GM21737 (cell line): ENCODE data around the gene TP53RK.

Experiments used
- ATAC-seq: cut with Tn5 transposase; IDR thresholded peaks from one replicate; pipeline ENCODE4 v1.9.1; 2021; ENCODE audit warnings: mild to moderate bottlenecking, moderate library complexity; ENCODE audit not compliant: unreplicated experiment

Gene TP53RK

DNA sequence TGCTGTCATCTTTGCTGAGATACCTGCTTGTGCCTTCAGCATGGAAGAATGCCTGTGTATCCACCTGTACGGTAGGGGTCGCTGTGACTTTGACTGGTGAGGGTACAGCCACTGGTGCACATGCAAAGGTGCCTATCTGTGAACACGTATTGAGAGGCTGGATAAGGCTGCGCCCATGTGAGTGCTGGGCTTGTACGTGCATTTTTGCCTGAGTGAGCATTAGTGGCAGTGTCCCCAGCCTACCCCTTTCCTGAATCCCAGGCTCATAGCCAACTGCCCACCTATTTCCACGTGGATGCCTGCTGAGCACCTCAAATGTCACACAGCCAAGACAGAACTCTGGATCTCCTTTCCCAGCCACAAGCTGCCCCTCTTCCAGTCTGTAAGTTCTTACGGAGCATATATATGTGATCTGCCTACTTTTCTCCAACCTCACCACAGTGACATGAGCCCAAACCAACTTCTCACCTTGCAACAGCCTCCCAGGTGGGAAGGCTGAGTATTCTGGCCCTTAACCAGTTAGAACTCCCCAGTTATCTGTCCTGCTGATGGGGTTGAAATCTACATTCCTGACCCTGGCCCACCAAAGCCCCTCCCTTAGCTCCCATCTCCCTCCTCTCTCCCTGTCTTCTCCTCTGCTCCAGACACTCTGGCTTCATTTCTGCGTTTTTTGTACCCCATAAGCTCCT, 19.1 kb upstream of the TP53RK start:
- no peak for ATAC-seq

DNA sequence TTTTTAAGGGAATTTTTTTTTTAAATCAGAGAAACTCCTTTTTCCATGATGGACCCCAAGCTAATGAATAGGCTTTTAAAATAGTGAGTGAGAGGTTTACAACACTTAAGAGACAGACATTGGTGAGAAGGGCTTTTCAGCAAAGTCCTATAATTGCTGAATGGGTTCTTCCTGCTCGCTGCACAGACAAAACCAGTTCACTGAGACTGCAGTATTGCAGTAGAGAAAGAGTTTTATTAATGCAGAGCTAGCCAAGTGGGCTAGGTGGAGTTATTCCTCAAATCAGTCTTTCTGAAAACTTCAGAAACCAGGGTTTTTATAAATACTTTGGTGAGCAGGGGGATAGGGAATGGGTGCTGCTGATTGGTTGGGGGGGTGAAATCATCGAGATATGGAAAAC, 17.0 kb upstream of the TP53RK start:
- no peak for ATAC-seq

DNA sequence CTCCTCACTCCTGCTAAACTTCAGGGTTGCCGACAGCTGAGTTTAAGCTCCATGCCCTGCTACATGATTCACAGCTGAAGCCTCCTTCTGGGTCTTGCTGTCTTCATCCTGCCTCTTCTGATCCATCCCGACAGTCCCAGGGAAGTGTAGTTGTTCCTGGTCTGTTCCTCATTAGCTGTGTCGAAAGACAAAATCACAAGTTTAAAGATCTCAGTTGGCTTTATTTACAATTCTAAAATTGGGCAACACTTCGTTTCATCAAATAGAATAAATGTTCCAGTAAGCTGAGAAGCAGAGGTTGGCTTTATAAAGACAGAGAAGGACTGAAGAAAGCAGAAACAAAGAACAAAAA, 16.1 kb upstream of the TP53RK start:
- no peak for ATAC-seq

DNA sequence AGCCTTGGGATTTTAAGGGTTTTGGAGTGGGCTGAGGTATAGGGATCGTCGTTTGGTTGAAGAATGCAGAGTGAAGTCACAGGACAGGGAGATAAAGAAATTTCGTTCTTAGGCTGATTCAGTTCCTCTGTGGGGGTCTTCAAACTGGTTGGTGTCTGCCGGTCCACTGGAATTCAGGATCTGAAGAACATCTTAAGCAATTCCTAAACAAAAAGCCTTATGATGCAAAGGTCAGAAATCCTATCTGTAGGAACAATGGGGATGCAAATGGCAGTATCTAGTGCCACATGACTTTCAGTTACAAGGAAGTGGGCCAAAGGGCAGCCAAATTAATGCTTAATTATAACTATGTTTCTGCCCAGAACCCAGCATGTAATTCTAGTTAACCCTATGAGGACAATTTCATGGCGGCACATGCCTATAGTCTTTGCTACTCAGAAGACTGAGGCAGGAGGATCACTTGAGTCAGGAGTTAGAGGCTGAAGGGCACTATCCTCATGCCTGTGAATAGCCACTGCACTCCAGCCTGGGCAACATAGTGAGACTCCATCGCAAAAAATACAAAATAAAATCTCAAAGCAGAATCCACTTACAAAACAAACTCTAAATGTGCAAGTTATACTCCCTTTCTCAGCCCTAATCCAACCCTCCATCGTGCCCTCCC, 15.6 kb upstream of the TP53RK start:
- ATAC-seq, result no peak

DNA sequence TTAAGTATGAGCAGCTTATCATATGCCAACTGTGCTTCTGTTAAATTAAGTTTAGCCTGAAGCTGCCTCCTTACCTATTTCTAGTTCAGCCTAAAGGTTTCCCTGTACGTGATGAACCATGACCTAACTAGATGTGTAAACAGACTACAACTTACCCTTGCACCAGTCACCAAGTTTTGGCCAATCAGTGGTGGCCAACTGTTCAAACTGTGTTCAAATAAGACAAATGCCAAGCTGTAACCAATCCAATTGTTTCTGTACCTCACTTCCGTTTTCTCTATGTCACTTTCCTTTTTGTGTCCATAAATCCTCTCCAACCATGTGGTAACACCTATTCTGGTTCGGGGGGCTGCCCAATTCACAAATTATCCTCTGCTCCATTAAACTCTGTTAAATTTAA, 14.2 kb upstream of the TP53RK start:
- ATAC-seq, result no peak

DNA sequence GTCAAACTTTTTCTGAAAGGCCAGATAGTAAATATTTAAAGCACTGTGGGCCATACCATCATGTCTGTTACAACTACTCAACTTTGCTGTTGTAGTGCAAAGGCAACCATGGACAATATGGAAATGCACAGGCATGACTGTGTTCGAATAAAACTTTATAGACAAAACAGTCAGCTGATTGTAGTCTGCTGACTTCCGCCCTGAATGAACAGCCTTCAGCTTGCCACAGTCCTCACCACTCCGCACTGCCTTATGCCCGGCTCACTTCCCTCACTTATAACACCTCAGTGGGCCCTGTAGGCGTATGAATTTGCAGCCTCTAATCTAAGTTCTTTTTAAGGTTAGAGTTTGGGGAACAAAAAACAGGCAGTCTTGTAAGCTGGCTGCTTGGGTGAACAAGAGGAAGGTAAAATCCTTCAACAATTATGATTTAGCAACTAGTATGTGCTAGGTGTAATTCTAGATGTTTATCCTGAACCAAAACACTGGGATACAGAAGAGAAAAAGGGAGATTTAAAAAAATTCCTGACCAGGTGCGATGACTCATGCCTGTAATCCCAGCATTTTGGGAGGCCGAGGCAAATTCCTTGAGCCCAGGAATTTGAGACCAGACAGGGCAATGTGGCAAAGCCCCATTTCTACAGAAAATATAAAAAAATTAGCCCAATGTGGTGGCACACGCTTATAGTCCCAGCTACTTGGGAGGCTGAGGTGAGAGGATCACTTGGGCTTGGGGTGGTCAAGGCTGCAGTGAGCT, 13.4 kb upstream of the TP53RK start:
- ATAC-seq, result no peak

DNA sequence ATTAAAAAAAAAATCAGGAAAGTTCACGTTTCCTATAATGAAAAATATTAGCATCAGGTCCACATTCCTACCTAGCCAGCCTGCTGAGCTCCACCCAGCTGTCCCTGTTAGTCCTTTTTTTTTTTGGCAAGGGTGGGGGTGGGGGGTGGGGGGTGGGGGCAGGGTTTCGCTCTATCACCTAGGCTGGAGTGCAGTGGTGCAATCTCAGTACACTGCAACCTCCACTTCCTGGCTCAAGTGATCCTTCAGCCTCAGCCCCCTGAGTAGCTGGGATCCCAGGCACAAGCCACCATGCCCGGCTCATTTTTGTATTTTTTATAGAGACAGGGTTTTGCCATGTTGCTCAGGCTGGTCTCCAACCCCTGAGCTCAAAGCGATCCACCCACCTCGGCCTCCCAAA, 12.7 kb upstream of the TP53RK start:
- no peak for ATAC-seq

DNA sequence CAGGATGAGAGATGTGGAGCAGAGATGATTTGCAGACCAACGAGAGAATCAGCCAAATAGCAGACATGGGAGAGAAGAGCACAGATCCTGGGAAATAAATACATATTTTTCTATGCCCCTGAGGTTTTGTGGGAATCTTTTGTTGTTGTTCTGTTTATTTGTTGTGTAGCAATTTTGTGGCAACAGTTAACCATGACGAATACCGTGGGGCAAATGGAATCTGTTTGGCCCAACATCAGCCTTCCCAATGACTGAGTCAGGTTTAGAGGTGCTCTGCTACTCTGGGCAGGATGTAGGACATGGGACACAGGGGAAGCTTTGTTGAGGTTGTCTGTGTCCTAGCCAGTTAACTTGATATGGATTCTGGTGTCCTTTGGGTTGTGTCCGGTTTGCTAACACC, 12.3 kb upstream of the TP53RK start:
- no peak for ATAC-seq

DNA sequence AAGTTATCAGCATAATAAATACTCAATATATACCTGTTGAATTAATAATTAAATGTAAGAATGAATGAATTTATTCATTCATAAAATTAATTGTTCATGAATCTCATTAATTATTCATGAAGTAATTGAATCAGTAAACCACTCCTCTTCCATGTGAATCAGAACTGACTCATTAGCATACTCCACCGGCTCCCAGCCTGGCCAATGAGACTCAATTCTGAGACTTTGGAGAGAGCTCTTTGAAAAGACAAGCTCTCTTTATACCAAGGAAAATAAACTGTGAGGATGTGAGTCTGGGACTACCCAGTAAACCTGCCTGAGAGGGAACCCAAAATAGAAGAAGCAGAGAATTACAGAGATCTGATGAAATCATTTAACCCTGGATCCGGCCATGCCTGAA, 11.8 kb upstream of the TP53RK start:
- no peak for ATAC-seq

DNA sequence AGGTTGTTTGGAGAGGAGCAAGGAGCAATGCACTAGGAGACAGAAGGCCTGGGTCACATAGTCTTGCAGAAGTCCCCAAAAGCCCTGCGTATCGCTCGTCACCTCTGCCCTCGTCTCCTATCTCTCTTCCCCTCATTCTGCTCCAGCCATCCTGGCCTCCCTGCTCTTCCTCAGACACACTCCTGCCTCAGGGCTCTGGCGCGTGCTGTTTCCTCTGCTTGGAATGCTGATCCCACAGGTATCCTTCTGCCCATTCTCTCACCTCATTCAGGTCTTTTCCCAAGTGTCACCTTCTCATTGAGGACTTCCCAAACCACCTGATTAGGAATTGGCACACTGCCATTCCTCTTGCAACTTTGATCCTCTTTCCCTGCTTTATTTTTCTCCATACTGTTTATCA, 11.2 kb upstream of the TP53RK start:
- ATAC-seq, result no peak

DNA sequence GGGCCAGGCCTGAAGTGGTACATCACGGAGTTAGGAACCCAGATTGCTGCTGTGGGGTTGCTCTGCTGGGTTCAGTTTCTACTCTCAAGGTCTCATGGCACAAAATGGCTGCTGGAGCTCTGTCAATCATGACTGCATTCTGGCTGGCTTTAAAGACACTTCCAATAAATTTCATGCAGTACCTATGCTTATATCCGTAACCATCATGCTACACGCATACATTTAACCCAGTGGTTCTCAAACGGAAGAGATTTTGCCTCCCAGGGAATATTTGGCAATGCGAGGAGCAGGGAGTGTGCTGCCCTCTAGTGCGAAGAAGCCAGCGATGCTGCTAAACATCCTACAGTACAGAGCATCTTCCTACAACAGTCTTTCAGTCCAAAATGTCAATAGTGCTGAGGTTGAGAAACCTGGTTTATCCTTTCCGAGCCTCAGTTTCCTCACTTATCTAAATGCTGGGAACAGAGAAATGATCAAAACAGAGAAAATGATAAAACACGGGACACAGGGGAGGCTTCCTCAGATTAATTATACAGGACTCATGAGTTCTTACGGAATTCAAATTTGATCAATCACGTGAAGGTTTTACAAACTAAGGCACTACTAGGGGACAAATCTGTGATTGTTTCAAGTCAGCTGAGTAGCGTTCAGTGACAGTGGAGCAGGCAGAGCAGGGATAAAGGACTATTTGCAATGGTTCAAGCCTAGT, 10.6 kb upstream of the TP53RK start:
- ATAC-seq, result no peak

DNA sequence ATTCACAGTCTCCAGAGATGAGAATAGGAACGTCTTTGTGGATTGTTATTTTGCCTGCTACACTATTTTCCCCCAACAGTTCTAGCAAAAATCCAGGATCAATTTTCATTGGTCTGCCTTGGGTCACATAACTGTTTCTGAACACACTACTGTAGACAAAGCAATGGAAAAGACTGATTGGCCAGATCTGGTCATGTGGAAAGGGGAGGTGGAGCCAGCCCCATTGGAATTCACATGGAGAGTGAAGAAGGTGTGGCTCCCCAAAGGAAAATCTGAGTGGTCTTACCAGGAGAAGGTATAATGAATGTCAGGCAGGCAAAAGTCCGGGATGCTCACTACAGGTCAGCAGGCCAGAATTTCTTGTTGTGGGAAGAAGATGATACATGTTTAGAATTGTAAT, 9.5 kb upstream of the TP53RK start:
- ATAC-seq, result no peak

DNA sequence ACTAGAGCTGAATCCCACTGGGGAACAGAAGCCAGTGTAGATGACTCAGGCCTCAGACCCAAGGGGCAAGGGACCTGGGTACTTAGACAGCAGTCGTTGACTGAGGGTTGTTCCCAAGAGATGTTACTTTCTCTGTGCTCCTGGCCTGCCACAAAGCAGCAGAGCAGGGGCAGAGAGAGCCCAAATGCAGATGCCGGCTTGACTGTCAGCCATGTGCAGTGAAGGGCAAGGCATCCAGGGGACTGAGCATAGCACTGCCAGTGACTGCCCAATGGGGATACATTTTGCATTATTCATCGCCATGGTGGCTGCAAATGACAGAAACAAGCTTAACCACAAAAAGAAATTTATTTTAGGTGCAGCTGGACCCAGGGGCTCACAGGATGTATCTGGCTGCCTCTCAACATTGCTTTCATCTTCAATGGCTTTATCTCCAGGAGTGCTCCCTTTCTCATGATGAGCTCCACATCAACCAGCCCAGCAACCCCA, 7.6 kb upstream of the TP53RK start:
- ATAC-seq, result no peak

DNA sequence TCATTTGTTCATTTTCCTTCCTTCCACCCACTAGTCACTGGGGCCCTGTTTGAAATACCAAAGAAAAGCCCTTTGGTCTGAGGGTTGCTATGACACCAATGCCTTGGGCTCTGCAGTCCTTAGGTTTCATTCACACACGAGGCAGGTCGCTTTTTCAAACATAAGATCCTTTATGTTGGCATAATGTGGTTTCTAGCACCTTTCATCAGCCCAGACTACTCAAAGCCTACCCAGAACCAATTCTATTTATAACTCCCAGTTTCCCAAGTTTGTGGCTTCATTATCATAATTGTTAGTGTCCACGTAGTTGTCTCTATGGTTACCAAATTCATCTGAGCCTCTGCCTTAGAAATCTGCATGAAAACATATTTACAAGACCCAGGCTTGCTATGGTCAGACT, 6.6 kb upstream of the TP53RK start:
- no peak for ATAC-seq

DNA sequence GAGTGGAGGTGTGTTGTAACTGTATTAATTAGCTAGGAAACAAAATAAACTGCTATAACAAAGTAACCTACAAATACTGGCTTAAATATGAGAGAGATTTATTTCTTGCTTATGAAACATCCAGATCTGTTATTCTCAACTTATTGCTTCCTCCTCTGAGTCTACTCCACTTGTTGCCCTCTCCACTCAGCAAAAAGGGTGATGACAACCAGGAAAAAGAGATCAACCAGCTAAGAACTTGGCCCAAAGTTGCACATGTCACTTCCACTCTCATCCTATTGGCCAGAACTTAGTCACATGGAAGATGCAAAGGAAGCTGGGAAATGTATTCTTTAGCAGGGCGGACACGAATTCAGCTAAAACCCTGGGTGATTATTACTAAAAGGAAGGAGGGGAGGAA, 5.2 kb upstream of the TP53RK start:
- ATAC-seq, result no peak

DNA sequence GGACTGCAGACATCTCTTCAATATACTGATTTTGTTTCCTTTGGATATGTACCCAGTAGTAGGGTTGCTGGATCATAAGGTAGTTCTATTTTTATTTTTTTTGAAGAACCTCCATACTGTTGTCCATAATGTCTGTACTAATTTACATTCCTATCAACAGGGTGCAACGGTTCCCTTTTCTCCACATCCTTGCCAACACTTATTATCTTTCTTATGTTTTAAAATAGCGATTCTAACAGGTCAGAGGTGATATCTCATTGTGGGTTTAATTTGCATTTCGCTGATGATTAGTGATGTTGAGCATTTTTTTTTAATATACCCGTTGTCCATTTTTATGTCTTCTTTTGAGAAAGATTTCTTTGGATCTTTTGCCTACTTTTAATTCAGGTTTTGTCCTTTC, 2.0 kb upstream of the TP53RK start:
- ATAC-seq, result no peak

DNA sequence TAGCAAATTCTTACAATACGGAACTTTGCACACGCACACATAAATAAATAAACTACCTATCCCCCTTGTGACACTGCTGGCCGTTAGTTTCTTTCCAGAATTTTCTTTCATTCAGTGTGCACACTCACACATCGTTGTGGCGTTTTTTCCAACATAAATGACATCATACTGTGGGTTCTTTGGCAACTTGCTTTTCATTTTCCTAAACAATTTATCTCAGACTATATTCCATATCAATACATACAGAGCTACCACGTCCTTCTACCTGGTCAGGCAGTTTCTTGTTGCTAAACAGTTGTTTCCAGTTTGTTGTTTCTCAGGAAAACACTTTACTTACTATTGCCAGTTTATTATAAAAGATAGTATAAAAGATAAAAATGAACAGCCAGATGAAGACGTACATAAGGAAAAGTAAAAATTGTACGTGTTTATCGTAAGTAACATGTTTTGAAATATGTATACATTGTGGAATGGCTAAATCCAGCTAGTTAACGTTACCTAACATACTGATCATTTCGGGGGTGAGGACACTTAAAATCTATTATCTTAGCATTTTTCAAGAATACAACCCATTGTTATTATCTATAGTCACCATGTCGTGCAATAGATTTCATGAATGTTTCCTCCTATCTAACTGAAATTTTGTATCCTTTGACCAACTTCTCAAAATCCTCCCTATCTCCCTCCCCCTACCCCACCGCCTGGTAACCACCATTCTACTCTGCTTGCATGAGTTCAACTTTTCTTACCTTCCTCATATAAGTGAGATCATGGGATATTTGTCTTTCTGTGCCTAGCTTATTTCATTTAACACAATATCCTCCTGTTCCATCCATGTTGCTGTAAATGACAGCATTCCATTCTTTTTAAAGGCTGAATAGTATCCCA, 1.2 kb upstream of the TP53RK start:
- no peak for ATAC-seq

DNA sequence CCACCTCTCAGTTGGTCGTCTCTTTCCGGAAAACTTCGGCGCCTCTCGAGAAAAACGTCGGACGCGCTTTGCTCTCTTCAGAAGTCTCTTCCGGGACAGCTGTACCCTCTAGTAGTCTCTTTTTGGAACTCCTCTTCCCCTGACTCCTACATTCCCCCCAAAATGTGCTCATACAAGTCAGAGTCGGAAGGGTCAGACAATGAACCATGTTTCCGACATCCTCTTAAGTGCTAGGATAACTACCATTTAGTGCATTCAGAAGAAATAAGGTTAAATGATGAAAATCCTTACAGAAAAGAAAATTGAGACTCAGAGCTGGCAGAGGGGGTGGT, 476 bp upstream of the TP53RK start:
- no peak for ATAC-seq

DNA sequence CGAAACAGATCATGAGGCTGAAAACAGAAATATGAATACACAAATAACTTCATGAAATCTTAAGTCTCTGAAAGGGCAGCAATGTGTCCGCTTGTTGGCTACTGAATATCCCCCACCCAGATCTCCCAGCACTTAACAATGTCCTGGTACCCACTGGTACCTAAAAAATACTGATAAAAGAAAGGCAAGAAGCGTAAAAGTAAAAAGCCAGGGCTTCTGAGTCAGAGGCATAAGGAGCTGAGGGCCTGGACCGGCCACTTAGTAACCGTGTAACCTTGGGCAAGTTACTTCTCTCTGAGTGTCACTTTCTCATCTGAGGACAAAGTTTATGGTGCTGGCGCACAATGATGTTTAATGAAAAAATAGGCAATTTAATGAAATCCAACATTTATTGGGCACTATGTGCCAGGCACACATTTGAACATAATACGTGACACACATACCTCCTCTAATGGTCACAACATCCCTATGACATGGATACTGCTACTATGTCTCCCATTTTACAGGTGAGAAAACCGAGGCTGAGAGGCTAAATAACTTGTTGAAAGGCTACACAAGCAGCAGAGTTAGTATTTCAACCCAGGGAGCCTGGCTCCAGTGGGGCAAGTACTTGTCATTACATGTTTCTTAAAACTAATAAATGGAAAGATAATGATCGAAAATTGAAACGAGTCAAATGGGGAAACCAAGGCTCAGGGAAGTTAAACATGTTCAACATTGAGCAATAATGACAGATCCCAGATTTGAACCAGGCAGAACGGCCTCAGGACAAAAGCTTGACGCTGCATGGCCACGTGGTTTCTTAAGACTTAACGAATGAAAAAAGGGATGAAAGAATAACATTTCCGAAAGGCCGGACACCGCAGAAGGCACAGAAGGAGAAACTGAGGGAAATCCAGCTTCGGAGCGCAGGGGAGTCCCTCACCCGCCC, 828 bp downstream of the TP53RK start:
- ATAC-seq, result no peak
